ENCODE data around the gene LLGL2.
"Not testable (repeated sequence)": the region's sequence is repeated elsewhere in the genome, so short reads cannot be mapped to it uniquely, and the experiment has no call there.

Gene LLGL2

GRCh38 chr17:75589919-75590303 is 64.4 kb downstream of the LLGL2 start:
- DNase-seq (ENCODE audit: low read depth in 2 of 2, low spot score in 1 of 2) = no peak

DNA sequence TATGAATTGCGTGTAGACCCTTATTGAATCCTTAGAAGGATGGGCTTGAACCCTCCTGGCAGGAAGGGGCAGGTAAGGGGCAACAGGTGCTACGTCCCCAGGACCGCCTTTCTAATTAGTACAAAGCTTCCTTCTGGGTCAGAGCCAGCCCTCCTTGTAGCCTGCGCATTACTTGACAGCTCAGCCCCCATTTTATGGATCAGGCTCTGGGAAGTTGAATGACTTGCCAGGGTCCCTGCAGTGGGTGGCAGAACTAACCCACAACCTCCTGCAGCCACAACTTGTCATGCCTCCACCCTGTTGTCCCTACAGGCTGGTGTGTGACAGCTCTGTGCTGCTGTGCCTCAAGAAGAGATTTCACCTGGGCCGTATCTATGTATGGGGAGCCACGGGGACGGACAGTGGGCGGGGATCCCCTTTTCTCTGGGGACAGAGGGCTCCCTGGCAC is 64.8 kb downstream of the LLGL2 start:
- DNase-seq (ENCODE audit: low read depth in 2 of 2, low spot score in 1 of 2) = no peak

GRCh38 chr17:75590849-75591721 is 65.6 kb downstream of the LLGL2 start:
- no peak for DNase-seq (ENCODE audit: low read depth in 2 of 2, low spot score in 1 of 2)

DNA sequence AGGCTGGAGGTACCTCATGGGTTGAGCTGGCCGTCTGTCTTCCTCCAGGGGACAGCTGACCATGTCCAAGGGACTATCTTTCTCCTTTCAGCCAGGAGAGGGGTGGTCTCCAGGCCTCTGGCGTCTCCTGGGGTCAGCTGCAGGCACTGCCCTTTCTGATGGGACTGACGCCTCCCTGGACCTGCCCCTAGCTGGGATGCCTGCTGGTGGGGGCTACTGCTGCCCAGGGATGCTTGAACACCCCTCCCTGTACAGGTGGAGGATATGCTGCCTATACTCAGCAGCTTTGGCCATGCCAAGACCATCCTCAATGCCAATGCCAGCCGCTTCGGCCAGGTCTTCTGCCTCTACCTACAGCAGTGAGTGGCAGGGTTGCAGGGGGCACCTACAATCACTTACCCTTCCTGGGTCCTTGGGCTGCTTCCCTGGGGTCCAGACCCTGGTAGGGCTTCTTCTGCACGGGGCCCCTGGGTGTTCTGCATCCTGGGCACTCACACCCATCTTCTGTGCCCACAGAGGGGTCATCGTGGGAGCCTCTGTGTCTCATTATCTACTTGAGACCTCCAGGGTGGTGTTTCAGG is 66.3 kb downstream of the LLGL2 start:
- DNase-seq (ENCODE audit: low read depth in 2 of 2, low spot score in 1 of 2) = no peak

- no peak for DNase-seq (ENCODE audit: low read depth in 2 of 2, low spot score in 1 of 2)
Measured at GRCh38 chr17:75592348-75593020, 67.0 kb downstream of the LLGL2 start.

GRCh38 chr17:75593430-75593829 is 67.9 kb downstream of the LLGL2 start:
- not testable (repeated sequence) for DNase-seq (ENCODE audit: low read depth in 2 of 2, low spot score in 1 of 2)

- DNase-seq (ENCODE audit: low read depth in 2 of 2, low spot score in 1 of 2) = no peak
Measured at GRCh38 chr17:75594499-75595283, 69.2 kb downstream of the LLGL2 start.

GRCh38 chr17:75595284-75595919 is 69.9 kb downstream of the LLGL2 start:
- no peak for DNase-seq (ENCODE audit: low read depth in 2 of 2, low spot score in 1 of 2)

GRCh38 chr17:75595920-75596313 is 70.4 kb downstream of the LLGL2 start:
- no peak for DNase-seq (ENCODE audit: low read depth in 2 of 2, low spot score in 1 of 2)

GRCh38 chr17:75596320-75597087 is 71.0 kb downstream of the LLGL2 start:
- DNase-seq (ENCODE audit: low read depth in 2 of 2, low spot score in 1 of 2) = no peak

- peak in 1 of 2 donors; percentile 35 for DNase-seq (ENCODE audit: low read depth in 2 of 2, low spot score in 1 of 2)
Measured at GRCh38 chr17:75601057-75601987, 75.8 kb downstream of the LLGL2 start.

DNA sequence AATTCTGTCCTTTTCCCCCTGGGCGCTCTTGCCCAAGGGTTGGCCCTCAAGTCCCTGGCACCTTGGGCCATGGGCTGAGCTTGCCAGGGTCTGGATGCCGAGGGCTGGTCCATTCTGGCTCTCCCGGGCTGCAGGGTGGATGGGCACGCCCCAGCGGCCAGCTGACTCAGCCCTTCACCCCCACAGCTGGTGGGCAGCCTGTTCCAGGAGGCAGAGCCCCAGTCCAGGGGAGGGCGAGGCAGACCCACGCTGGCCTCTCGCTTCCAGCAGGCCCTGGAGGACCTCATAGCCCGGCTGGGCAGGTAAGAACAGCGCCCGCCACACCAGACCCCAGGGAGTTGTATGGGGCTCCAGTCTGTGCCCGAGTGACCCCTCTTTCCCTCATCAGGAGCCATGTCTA is 77.1 kb downstream of the LLGL2 start:
- DNase-seq (ENCODE audit: low read depth in 2 of 2, low spot score in 1 of 2) = no peak

GRCh38 chr17:75603123-75603522 is 77.6 kb downstream of the LLGL2 start:
- no peak for DNase-seq (ENCODE audit: low read depth in 2 of 2, low spot score in 1 of 2)

DNA sequence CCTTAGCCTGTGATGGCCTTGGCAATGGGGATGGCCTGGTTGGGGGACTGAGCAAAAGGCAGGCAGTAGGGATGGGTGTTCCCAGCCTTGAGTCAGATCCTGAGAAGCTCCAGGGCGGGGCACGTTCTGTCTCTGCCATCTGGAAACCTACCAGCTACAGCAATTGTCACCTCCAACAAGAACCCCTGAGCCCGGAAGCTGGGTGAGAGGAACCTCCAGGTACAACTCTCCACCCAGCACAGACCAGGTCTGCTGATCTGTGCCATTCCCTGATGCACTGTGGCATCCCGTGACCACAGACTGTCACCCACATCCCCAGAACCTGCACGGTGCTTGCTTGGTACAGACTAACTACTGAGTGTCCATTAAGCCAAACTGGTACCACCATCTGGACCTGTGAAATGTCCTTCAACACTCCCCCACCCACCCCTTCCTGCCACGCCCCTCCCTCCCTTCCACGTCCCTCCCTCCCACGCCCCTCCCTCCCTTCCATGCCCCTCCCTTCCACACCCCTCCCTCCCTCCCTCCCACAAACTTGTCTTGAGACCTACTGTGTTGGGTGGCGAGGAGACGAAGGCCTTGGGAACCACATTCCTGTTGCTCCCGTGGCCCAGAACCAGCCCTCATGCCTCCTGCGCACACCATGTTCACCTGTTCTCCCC is 78.7 kb downstream of the LLGL2 start:
- DNase-seq (ENCODE audit: low read depth in 2 of 2, low spot score in 1 of 2) = no peak

DNA sequence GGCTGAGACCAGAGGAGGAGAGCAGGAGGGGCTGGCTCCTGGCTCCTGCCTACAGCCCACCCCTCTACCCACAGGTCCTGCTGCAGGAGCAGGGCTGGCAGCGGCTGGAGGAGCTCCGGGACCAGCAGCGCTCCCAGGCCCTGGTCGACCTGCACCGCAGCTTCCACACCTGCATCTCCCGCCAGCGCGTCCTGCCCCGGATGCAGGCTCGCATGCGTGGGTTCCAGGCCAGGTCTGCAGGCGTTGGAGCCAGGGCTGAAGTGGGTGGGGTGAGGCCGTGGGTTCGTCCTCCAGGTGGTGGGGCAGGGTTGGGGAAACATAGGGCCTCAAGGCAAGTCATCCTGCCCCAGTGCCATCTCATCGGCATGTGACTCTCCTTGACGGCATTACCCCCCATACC is 80.3 kb downstream of the LLGL2 start:
- no peak for DNase-seq (ENCODE audit: low read depth in 2 of 2, low spot score in 1 of 2)

- no peak for DNase-seq (ENCODE audit: low read depth in 2 of 2, low spot score in 1 of 2)
Measured at GRCh38 chr17:75607086-75607485, 81.6 kb downstream of the LLGL2 start.

DNA sequence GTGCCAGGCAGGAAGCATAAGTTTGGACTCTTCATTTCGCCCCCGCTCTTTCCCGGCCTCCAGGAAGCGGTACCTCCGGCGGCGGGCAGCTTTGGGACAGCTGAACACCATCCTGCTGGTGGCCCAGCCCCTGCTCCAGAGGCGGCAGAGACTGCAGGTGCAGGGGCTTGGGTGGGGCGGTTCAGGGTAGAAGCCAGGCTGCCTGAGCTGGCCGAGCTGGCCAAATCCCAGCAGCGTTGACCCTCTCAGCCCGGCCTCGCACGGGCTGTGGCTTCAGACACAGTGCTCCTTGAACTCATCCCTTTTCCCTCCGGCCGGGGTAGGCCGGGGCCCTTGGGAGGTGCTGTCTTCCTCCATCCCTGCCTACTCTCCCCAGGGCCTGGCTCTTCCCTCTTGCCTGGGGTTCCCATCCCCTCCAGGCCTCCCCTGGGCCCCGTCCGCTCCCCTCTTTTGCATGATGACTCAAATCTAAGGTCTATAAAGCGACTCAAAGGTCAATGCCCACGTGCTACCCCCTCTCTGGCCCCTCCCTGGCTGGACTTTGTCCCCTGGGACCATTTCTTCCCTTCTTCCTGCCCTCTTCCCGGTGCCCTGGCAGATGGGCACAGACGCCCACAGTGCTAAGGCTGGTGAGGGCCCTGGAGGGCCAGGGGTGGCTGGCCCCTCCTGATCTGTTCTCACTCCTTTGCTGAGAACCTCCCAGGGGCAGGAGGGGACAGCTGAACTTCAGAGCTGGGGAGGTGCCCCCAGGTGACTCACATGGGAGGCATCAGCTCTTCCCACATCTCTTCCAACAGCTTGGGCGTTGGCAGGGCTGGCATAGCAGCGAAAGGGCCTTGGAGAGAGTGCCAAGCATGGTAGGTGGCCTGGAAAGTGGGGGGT is 84.8 kb downstream of the LLGL2 start:
- DNase-seq (ENCODE audit: low read depth in 2 of 2, low spot score in 1 of 2) = no peak

All from stimulated activated CD8-positive, alpha-beta memory T cell treated with anti-CD3 and anti-CD28 coated beads, Interleukin-4, amount 100 ng/mL, for 4 hours (primary cell).